ENCODE results near the gene CDCP1. TPM values are rescaled to one million over a fixed set of nuclear protein-coding genes. Genes with fewer than 3 reads are reported as not detected.

CDCP1 gene
- total and polyA plus RNA-seq, 2 donors (not counting 1 experiment from before 2014, with no cell fraction given), result not detected

DNA sequence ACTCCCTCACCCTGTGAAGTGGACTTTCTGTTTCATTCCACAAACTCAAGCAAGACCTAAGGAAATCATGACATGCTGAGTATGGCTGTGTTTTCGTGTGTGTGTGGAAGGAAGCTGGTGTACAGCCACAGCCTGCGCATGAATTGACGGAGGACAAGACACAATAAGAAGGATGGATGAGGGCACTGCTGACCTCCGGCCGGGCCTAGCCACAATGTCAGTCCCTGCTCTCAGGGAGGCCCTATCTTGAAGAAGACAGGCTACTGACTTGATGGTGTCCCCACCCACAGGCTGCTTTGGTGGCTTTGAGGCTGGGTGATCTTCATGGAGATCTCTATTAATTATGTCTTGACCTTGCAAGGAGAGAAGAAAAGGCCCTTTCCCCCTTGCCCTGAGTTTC lies 39.3 kb upstream of the CDCP1 start:
- CTCF ChIA-PET, result no interaction called here
- Histone ChIP-seq H3K27ac (ENCODE audit: low read length in 2 of 2) (no peak overlapping the region), H3K9me3 (ENCODE audit: control extremely low read depth in 1 of 3, control insufficient read depth in 2 of 3, insufficient read depth in 1 of 3, low read length in 2 of 3) (no peaks in the 10 kb centered on the region), H2AFZ (ENCODE audit: insufficient read depth, low read depth, low read length, poor library complexity, severe bottlenecking) (no peak overlapping the region), H3K4me3 (ENCODE audit: control extremely low read depth in 1 of 5, extremely low read depth in 1 of 5, insufficient read depth in 1 of 5, low read depth in 2 of 5, low read length in 4 of 5) (no peak overlapping the region), H3K4me2 (replicated peaks; ENCODE audit: low read depth, low read length, poor library complexity, severe bottlenecking) (no peak overlapping the region), H3K36me3 (replicated peaks in 1 of 2; ENCODE audit: control extremely low read depth in 1 of 2, control insufficient read depth in 1 of 2, extremely low read depth in 1 of 2, insufficient read depth in 2 of 2, low read length in 1 of 2) (no peaks in the 10 kb centered on the region), H4K20me1 (ENCODE audit: control insufficient read depth, insufficient read depth, low read length, poor library complexity, severe bottlenecking) (no peaks in the 10 kb centered on the region), H3K79me2 (ENCODE audit: control insufficient read depth, insufficient read depth, low read length) (no peaks in the 10 kb centered on the region), H3K4me1 (ENCODE audit: control insufficient read depth in 2 of 2, insufficient read depth in 2 of 2, low read length in 2 of 2) (no peaks in the 10 kb centered on the region), H3K27me3 (replicated peaks in 1 of 4; ENCODE audit: control extremely low read depth in 1 of 4, control insufficient read depth in 3 of 4, insufficient read depth in 4 of 4, low read length in 3 of 4) (no peaks in the 10 kb centered on the region), H3K9ac (ENCODE audit: low read length) (no peak overlapping the region)
- intact Hi-C loops (cut with micrococcal nuclease), result no loop called here
- WGBS (ENCODE audit: insufficient coverage), result 65% methylated on average over 3 of the region's 5 CpGs
- H3K27me3 Mint-ChIP-seq, result peaks cover 8% of the 10 kb centered on the region
- no peaks in the 10 kb centered on the region for H3K9me3 Mint-ChIP-seq (ENCODE audit: insufficient read depth)
- no peak overlapping the region for H3K4me3 Mint-ChIP-seq
- H3K4me1 Mint-ChIP-seq, result no peaks in the 10 kb centered on the region
- ATAC-seq (ENCODE audit: low read depth) (no peak), DNase-seq (no peak)
- no peak overlapping the region for H3K27ac Mint-ChIP-seq
- TF ChIP-seq, protein P1, sequence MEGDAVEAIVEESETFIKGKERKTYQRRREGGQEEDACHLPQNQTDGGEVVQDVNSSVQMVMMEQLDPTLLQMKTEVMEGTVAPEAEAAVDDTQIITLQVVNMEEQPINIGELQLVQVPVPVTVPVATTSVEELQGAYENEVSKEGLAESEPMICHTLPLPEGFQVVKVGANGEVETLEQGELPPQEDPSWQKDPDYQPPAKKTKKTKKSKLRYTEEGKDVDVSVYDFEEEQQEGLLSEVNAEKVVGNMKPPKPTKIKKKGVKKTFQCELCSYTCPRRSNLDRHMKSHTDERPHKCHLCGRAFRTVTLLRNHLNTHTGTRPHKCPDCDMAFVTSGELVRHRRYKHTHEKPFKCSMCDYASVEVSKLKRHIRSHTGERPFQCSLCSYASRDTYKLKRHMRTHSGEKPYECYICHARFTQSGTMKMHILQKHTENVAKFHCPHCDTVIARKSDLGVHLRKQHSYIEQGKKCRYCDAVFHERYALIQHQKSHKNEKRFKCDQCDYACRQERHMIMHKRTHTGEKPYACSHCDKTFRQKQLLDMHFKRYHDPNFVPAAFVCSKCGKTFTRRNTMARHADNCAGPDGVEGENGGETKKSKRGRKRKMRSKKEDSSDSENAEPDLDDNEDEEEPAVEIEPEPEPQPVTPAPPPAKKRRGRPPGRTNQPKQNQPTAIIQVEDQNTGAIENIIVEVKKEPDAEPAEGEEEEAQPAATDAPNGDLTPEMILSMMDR (IDR thresholded peaks at IDR 0.05), result no peak
- no peak for TF ChIP-seq EZH2 (IDR thresholded peaks at IDR 0.05; ENCODE audit: borderline replicate concordance, insufficient read depth, low read depth, low read length, poor library complexity, severe bottlenecking)
- POLR2A ChIA-PET, result no interaction called here

DNA sequence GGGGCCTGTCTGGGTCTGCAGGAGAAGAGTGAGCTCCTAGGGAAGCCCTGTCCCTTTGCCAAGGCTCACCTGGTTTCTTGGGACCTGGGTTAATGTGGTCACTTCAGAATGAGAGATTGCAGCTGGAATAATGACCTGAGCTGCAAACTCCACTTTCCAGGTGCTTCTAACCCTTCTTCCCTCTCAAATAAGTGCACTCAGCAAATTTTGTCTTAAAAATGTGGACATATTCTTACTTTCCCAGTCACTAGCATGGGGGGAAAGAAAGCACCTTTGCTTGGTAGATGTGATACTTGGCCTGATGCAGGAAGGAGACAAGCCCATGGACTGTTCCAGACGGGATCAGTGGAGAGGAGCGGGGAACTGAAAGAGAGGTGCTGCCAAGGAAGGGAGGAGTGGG lies 38.9 kb upstream of the CDCP1 start:
- POLR2A ChIA-PET, result no interaction called here

More for the DNA sequence above, 38.9 kb upstream of the CDCP1 start:
- Mint-ChIP-seq H3K27ac (no peak overlapping the region), H3K4me1 (no peaks in the 10 kb centered on the region), H3K4me3 (no peak overlapping the region), H3K27me3 (peaks cover 12% of the 10 kb centered on the region), H3K9me3 (ENCODE audit: insufficient read depth) (no peaks in the 10 kb centered on the region)
- Histone ChIP-seq H3K36me3 (replicated peaks in 1 of 2; ENCODE audit: control extremely low read depth in 1 of 2, control insufficient read depth in 1 of 2, extremely low read depth in 1 of 2, insufficient read depth in 2 of 2, low read length in 1 of 2) (no peaks in the 10 kb centered on the region), H3K9ac (ENCODE audit: low read length) (no peak overlapping the region), H3K27me3 (replicated peaks in 1 of 4; ENCODE audit: control extremely low read depth in 1 of 4, control insufficient read depth in 3 of 4, insufficient read depth in 4 of 4, low read length in 3 of 4) (no peaks in the 10 kb centered on the region), H3K79me2 (ENCODE audit: control insufficient read depth, insufficient read depth, low read length) (no peaks in the 10 kb centered on the region), H2AFZ (ENCODE audit: insufficient read depth, low read depth, low read length, poor library complexity, severe bottlenecking) (no peak overlapping the region), H3K9me3 (ENCODE audit: control extremely low read depth in 1 of 3, control insufficient read depth in 2 of 3, insufficient read depth in 1 of 3, low read length in 2 of 3) (no peaks in the 10 kb centered on the region), H3K4me1 (ENCODE audit: control insufficient read depth in 2 of 2, insufficient read depth in 2 of 2, low read length in 2 of 2) (no peaks in the 10 kb centered on the region), H4K20me1 (ENCODE audit: control insufficient read depth, insufficient read depth, low read length, poor library complexity, severe bottlenecking) (no peaks in the 10 kb centered on the region), H3K4me3 (ENCODE audit: control extremely low read depth in 1 of 5, extremely low read depth in 1 of 5, insufficient read depth in 1 of 5, low read depth in 2 of 5, low read length in 4 of 5) (no peak overlapping the region), H3K27ac (ENCODE audit: low read length in 2 of 2) (no peak overlapping the region), H3K4me2 (replicated peaks; ENCODE audit: low read depth, low read length, poor library complexity, severe bottlenecking) (no peak overlapping the region)
- intact Hi-C loops (cut with micrococcal nuclease), result no loop called here
- WGBS (ENCODE audit: insufficient coverage), result no CpG with 5 or more reads among the region's 2 CpGs
- no peak for TF ChIP-seq EZH2 (IDR thresholded peaks at IDR 0.05; ENCODE audit: borderline replicate concordance, insufficient read depth, low read depth, low read length, poor library complexity, severe bottlenecking)
- TF ChIP-seq, protein P1 (IDR thresholded peaks at IDR 0.05), result no peak
- DNase-seq (no peak), ATAC-seq (ENCODE audit: low read depth) (no peak)
- CTCF ChIA-PET, result no interaction called here
